HG02763 (cell line): ENCODE data around the gene TMEM131.
"Not testable (repeated sequence)": the region's sequence is repeated elsewhere in the genome, so short reads cannot be mapped to it uniquely, and the experiment has no call there.

ENCODE experiments used
- ATAC-seq: cut with Tn5 transposase; IDR thresholded peaks from one replicate; pipeline ENCODE4 v1.9.1; 2021; ENCODE audit warnings: mild to moderate bottlenecking, moderate library complexity; ENCODE audit not compliant: unreplicated experiment

Gene TMEM131

DNA sequence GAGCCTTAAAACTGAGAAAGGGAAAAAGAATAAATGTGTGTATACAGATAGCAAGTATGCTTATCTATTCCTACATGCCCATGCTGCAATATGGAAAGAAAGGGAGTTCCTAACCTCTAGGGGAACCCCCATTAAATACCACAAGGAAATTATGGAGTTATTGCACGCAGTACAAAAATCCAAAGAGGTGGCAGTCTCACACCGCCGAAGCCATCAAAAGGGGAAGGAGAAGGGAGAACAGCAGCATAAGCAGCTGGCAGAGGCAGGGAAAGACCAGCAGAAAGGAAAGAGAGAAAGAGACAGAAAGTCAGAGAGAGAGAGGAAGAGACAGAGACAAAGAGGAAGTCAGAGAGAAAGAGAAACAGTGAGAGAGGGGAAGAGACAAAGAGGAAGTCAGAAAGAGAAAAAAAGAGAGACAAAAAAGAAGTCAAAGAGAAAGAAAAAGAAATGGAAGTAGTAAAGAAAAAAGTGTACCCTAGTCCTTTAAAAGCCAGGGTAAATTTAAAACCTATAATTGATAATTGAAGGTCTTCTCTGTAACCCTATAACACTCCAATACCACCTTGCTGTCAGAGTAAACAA lies 169.4 kb downstream of the TMEM131 start:
- not testable (repeated sequence) for ATAC-seq

GRCh38 chr2:97824011-97824410 lies 171.7 kb downstream of the TMEM131 start:
- ATAC-seq, result not testable (repeated sequence)

- not testable (repeated sequence) for ATAC-seq
Measured at GRCh38 chr2:97821862-97822261, 173.9 kb downstream of the TMEM131 start.

- ATAC-seq, result no peak
Measured at GRCh38 chr2:97819754-97820153, 176.0 kb downstream of the TMEM131 start.

GRCh38 chr2:97816411-97816810 lies 179.3 kb downstream of the TMEM131 start:
- no peak for ATAC-seq

- ATAC-seq, result no peak
Measured at GRCh38 chr2:97812931-97813330, 182.8 kb downstream of the TMEM131 start.

DNA sequence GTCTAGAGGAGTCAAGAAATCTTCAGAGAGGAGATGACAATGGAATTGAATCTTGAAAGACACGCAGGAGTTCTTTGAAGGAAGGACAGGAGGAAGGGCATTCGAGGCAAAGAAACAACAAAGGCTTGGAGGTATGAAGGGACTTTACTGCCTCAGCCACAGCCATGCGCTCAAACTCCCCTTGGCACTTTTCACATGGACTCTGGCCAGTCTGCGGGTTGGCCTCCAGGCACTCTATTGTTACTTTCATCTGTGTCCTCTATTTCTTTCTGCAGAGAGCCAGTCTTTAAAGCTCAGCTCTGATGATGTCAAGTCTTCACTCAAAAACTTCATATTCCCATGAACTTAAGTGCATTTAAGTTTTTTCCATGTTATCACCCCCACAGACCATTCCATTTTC lies 186.9 kb downstream of the TMEM131 start:
- no peak for ATAC-seq

DNA sequence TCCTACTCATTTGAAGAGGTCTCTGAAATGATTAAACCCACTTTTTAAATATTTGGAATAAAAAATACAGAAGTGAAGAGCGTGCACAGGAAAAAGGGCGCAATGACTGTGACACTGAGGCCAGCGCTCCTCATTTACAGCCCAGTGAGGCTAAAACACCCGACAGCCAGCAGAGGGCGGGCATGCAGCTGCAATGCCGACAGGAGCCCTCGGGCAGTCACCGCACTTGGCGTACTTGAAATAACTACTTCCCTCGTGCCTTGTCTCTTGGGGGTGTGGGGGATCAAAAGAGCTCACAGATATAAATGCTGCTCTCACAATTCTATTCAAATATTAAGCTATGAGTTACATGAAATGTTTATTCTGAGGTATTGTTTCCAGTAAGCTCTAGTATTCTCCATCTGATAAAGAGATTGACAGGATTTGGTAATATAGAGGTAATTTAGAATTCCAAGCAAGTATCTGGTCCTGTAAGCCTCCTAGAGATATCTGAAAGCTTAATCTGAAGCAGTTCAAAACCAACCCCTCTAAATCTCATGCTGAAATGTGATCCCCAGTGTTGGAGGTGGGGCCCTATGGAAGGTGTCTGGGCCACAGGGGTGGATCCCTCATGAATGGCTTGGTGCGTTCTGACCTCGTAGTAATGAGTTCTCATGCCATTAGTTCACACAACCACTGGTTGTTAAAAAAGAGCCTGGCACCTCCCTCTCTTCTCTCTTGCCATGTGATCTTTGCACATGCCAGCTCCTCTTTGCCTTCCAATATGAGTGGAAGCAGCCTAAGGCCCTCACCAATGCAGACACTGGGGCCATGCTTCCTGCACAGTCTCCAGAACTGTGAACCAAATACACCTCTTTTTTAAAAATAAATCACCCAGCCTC lies 188.8 kb downstream of the TMEM131 start:
- no peak for ATAC-seq

DNA sequence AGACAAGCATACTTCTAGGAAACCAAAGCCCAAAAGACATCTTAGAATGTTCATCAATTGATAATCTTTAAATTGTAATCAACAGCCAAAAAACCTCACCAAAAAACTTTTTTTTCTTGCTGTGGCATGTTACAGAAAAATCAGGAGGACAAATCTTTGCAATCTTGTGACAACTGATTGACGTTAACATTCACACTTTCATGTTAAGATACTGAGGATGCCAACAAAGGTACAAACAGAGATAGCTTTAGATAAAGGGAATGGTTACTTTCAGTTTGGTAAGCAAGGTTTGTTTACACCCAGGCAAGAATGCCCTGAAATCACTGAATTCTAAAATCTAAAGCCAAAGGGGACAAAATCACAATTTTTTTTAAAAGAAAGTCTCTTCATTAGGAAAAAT lies 190.0 kb downstream of the TMEM131 start:
- no peak for ATAC-seq

- no peak for ATAC-seq
Measured at GRCh38 chr2:97801028-97801427, 194.7 kb downstream of the TMEM131 start.

- ATAC-seq, result no peak
Measured at GRCh38 chr2:97798416-97798815, 197.3 kb downstream of the TMEM131 start.

DNA sequence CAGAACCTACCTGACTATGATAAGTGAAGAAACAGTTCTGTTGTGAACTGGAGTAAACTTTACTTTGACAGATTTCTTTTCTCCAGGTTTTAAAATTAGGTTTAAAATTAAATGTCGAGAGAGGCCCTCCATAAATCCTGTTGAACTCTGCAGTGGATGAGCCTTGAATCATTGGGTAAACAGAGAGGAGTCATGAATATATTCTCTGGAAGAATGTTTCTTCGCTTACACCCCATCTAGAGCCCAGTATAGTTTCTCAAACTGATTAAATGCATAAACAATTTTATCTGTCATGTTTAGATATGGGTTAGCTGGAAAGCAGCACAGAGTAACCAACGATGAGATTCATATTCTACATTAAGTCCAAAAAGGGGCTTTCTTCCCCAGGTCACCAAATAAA lies 198.4 kb downstream of the TMEM131 start:
- ATAC-seq, result no peak

- no peak for ATAC-seq
Measured at GRCh38 chr2:97796465-97797126, 199.2 kb downstream of the TMEM131 start.

GRCh38 chr2:97792416-97792815 lies 203.3 kb downstream of the TMEM131 start:
- no peak for ATAC-seq

- no peak for ATAC-seq
Measured at GRCh38 chr2:97788986-97789644, 206.6 kb downstream of the TMEM131 start.

DNA sequence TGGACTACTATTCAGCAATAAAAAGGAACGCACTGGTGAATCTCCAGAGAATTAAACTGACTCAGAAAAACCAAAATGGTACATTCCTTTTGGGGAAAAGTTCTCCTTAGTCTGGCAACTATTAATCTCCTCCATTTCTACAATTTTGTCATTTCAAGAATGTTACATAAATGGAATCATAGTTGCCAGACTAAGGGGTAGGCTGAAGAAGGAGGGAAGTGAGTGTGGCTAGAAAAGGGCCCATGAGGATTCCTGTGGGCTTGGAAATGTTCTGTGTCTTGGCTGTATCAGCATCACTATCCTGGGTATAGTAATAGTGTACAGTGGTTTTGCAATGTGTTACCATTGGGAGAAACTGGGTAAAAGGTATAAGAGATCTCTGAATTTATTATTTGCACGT lies 209.9 kb downstream of the TMEM131 start:
- ATAC-seq, result no peak

- ATAC-seq, result no peak
Measured at GRCh38 chr2:97784953-97785352, 210.8 kb downstream of the TMEM131 start.

DNA sequence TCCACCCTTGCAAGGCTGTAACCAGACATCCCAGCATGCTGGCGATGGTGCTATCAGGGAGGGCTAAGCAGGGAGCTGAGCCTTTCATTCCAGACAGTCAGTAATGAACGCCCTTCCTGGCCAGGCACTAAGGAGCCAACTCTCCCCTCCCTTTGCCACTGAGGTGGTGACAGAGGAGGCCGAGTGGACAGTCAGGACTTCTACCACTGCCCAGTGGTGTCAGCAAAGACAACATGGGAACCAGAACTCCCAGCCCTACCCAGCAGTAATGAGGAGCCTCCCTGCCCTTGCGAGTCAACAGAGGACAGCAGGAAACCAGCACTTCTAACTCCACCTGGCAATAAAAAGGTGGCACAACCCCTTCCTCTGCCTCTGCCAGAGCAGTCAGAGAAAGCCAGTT lies 213.8 kb downstream of the TMEM131 start:
- no peak for ATAC-seq

GRCh38 chr2:97779141-97779540 lies 216.6 kb downstream of the TMEM131 start:
- no peak for ATAC-seq

- no peak for ATAC-seq
Measured at GRCh38 chr2:97775074-97775473, 220.7 kb downstream of the TMEM131 start.

GRCh38 chr2:97774425-97774824 lies 221.3 kb downstream of the TMEM131 start:
- no peak for ATAC-seq
